Measurements from ENCODE around the gene TRPM2.

DNA sequence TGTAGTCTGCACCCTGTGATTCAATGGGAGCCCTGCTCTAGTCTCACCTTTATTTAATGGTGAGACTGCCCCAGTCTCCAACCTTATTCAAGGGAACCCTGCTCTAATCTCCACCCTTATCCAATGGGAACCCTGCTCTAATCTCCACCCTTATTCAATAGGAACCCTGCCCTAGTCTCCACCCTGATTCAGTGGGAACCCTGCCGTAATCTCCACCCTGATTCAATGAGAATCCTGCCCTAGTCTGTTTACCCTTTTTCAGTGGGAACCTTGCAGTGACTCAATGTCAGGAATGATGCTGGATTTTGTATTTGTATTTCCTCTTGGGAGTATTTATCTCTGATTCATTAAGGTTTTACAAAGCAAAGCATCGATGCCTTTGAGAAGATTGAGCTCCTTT, 39.5 kb downstream of the TRPM2 start:
- TF ChIP-seq POLR2A (IDR thresholded peaks at IDR 0.05), result no peak
- TF ChIP-seq, protein P1, sequence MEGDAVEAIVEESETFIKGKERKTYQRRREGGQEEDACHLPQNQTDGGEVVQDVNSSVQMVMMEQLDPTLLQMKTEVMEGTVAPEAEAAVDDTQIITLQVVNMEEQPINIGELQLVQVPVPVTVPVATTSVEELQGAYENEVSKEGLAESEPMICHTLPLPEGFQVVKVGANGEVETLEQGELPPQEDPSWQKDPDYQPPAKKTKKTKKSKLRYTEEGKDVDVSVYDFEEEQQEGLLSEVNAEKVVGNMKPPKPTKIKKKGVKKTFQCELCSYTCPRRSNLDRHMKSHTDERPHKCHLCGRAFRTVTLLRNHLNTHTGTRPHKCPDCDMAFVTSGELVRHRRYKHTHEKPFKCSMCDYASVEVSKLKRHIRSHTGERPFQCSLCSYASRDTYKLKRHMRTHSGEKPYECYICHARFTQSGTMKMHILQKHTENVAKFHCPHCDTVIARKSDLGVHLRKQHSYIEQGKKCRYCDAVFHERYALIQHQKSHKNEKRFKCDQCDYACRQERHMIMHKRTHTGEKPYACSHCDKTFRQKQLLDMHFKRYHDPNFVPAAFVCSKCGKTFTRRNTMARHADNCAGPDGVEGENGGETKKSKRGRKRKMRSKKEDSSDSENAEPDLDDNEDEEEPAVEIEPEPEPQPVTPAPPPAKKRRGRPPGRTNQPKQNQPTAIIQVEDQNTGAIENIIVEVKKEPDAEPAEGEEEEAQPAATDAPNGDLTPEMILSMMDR (IDR thresholded peaks at IDR 0.05), result no peak
